HG02973 (cell line): ENCODE measurements around the gene AAMP.
A peak's percentile ranks its signal among the peaks of the same experiment; 100 is the strongest.

Source experiments
- ATAC-seq: cut with Tn5 transposase; IDR thresholded peaks from one replicate; pipeline ENCODE4 v1.9.1; 2021; ENCODE audit warnings: moderate library complexity; ENCODE audit not compliant: unreplicated experiment

The AAMP gene

DNA sequence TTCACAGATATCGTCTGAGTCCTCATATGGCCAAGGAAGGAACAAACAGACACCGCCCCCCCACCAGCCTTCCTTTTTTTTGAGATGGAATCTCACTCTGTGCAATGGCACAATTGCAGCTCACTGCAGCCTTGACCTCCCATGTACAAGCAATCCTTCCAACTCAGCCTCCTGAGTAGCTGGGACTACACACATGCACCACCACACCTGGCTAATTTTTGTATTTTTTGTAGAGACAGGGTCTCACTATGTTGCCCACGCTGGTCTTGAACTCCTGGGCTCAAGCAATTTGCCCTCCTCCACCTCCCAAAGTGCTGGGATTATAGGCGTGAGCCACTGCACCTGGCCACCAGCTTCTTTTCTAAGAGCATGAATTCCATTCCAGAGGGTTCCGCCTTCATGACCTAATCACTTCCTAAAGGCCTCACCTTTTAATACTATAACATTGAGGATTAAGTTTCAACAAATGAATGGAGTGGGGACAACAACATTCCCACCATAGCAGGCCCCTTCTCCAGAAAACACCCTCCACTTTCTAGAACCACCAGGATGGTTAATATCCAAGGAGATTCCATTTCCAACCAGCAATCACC, 24.6 kb upstream of the AAMP start:
- no peak for ATAC-seq

- no peak for ATAC-seq
Observed at GRCh38 chr2:218293715-218294429, 23.9 kb upstream of the AAMP start.

DNA sequence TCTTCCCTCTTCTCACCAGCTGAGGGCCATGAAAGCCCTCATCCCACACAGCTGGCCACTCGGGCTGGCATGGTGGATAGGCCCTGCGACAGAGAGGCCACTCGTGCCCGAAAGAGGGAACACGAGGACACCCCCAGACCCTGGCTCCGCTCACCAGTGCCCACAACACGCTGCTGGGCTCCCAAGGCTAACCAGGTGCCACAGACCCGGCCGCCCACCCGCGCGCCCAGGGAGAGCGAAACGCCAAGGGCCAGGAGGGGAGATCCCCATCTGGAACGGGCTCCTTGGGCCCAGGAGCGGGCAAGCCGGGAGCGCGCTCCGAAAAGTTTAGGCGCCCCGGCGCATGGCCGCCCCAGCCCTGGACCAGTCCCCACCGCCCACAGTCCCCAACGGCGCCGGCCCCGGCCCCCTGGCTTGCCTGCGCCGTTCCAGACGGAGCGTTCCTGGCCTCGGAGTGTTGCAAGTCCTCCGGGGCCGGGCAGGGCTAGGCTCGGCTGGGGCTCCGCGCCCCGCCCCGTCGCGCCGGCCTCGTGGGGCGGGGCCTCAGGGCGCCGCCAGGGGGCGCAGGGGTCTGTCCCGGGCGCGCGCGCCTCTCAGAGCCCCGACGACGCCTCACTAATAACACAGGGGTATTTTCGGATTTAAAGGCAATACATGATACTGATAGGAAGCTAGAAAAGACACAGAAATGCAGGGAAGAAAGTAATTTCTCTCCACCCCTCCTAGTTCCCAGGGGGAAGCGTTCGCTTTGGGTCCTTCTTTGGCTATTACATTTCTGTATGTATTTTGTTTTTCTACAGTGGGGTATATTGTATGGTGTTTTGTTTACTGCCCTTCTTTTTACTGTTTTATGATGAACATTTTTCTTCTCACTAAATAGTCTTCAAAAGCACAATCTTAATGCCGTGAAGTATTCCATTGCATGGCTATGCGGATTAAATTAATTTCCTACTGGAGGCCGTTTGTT, 22.4 kb upstream of the AAMP start, which contains the start of gene TMBIM1:
Gene TMBIM1 (minus strand): TSS at position 456 of the 967 bp plus-strand sequence. CDS start 10,362 bp downstream, outside the sequence.
- peak; percentile 62 for ATAC-seq

GRCh38 chr2:218291318-218292047, 21.5 kb upstream of the AAMP start:
- no peak for ATAC-seq

- ATAC-seq, result peak; percentile 50
Observed at GRCh38 chr2:218290316-218291261, 20.7 kb upstream of the AAMP start.

DNA sequence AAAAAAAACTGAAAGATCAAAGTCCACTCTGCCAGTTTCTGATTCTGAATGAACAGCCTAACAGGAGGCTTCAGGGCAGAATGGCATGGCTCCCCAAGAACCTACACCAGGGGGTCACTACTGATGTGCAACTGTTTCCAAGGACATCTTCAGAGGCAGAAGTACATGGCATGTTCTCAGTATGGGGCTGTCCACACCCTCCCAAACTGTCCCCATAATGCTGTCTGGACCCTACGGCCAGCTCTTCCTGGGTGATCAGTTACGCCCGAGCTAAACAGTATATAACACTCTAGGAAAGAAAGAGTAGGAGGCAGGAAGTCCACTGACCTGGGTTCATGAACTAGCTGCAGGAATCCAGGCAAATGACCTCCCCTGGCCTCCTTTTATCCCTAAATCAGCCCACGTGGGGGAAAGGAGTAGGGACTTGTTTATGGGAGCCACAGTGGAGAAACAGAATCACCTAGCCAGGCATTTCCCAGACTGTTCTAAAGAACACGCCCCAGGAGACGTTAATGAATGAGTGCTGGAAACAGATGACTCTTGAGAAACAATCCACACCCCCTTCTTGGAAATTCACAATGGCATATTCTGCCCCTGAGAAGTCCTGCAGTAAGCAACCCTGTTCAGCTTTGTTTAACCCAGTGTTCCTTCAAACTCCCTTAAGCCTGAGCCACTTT, 19.8 kb upstream of the AAMP start:
- no peak for ATAC-seq

DNA sequence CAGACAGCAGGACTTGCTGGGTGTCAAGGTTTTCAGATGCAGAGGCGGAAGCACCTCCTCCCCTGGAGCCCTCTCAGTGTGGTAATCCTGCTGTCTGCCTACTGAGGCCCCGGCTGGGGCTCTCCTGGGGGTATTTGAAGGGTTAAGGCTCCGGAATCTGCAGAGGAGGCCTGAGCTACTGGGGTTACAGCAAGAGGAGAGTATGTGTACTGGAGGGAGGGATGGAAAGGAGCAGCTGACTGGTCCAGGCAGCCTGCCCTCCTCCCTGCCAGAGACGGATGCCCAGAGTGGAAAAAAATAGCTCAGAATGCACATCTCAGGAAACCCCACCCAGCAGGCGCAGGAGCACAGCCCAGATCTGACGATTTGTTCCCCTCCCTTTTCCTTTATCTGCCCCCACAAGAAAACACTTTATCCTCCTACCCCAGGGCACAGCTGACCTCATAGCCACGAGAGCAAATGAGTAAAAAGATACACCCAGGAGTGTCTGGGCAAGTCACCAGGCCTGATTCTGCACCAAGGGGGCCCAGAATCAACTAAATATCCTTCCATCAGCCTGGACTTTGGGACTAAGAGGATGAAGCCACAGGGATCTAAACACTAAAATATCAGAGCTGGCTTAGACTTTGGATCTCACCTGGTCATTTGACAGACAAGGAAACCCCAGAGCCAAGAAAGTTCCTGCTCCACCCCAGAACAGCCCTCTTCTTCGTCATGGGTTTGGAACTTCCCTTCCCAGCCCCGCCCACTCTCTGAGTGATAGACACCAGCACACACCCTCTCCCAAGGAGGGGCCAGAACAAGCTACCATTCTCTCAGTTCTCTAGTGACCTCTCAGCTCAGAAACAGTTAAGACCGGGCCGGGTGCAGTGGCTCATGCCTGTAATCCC, 16.9 kb upstream of the AAMP start:
- peak; percentile 64 for ATAC-seq

DNA sequence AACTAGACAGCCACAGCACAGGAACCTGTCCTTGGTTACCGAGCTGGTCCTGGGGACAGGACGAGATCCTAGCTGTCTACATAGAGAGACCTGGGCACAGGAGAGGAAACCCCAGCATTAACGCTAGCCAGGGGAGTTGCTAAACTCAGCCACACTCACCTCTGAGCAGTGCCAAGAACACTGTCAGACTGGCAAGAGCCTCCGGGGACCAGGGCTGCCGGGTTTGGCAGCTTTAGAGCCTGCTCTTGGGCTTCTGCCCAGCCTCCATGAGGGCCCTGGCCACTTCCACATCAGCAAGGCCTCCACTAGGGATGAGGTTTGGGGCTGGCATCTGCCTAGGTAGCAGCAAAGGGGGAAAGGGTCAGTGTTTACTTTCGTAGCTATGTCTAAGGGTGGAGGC, 15.7 kb upstream of the AAMP start:
- ATAC-seq, result no peak

GRCh38 chr2:218284106-218284811, 14.3 kb upstream of the AAMP start:
- no peak for ATAC-seq

DNA sequence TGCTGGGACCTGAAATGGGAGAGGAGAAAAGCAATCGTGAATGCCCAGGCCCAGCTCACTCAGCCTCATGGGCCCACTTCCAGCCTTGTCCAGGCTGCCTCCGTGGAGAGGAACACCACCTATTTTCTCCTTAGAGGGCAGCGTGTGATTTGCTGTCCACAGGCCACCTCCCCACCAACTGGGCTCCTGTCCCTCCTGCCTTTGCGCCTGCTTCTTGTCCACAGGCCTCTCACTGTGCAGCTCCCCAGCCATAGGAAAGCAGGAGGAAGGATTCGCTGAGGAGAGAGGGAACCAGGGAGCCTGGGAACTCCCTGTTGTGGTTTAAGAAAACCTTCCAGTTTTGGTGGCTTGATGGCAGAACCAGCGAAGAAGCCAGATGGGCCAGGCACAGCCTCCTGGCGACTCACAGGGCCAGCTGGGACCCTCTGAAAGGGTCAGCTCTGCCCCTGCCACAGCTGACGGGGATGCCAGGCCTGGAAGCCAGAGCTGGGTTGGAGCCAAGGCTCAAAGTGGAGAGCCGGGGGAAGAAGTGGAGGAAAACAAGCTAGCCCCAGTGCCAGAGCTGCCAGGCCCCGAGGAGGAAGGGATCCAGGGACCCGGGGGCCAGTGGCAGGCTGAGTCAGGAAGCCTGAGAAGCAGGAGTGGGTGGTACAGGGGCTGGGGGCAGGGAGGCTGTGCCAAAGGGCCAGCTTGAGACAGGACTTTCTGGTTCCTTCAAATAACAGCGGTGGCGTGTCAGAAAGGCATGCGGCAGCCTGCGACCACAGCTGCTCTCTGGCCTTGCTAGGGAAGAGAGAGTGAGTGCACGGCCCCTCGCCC, 12.4 kb upstream of the AAMP start:
- no peak for ATAC-seq

- ATAC-seq, result no peak
Observed at GRCh38 chr2:218281449-218281848, 11.5 kb upstream of the AAMP start.

DNA sequence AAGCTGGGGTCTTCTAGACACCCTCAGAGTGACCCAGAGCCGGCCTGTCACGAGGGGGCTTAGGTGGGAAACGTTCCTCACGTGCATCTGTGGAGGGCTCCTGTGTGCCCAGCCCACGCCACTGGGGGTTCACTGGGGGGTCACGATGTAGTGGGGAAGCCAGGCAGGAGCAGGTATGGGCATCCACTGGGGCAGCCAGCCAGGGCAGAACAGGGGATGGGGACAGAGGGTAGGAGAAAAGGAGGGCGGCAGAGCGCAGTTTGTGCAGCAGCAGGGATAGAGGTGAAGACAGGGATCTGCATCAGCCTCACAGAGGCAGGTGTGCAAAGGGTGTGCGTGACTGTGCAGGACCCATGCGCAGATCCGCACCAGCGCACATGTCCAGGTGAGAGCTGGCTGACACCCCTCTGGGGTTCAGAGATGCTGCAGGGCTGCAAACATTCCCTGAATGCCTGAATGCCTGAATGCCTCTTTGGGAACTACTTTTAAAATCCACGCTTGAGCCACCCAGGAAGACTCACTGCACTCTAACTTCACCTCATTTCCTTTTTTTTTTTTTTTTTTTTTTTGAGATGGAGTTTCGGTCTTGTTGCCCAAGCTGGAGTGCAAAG, 10.4 kb upstream of the AAMP start:
- no peak for ATAC-seq

DNA sequence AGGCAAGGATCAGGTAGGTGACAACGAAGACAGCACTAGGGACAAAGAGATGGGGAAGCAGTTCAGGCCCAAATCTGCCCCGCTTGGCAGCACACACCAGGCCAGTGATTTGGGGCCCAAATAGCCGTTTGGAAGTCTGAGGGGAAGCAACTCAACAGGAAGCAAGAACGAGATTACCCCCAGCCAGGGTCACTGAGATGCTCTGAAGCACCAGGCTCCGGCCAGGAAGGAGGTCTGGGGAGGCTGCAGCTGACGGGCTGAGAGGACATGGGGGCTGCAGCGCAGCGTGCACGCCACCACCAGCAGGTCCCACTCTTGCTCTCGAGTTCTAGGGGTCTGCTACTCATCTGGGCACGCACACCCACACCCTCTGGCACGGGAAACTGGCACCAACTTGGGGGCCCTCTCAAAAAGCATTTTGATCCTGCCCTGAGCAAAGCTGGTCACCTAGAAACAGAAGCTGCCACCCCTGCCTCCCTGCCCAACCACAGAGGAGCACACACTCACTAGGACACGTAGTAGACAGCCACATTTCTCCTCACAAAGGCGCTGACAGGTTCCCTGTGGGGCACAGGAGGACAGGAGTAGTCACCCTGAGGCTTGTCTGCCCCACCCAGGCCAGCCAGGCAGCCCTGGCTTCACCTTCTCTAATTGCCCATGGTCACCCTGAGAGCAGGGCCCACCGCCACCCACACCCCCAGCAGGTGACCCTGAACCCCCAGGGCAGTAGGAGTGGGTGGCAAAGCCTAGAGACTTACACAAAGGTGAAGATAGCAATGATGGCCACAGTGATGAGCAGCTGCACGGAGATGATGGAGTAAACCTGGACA, 8.8 kb upstream of the AAMP start:
- no peak for ATAC-seq

DNA sequence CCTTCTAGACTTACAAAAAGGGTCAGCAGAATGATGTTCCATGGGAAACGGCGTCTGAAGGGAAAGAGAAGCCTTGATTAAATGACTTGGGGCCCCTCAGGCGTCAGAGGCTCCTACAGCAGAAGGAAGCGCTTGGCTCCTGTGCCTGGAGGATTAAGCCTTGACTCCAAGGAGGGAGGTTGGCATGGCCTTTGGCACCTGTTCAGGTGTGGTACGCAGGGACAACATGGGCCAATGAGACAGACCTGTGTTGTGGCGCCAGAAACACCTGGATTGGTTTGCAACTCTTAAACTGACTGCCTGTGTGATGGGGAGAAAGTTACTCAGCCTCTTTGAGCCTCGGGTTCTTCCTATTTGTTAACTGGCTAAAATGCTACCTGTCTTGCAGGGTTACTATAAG, 8.0 kb upstream of the AAMP start:
- ATAC-seq, result no peak

GRCh38 chr2:218276986-218277755, 7.2 kb upstream of the AAMP start:
- ATAC-seq, result no peak
